Measurements from ENCODE around the gene SNTG2.
"Not testable (repeated sequence)": the region's sequence is repeated elsewhere in the genome, so short reads cannot be mapped to it uniquely, and the experiment has no call there.

The SNTG2 gene

DNA sequence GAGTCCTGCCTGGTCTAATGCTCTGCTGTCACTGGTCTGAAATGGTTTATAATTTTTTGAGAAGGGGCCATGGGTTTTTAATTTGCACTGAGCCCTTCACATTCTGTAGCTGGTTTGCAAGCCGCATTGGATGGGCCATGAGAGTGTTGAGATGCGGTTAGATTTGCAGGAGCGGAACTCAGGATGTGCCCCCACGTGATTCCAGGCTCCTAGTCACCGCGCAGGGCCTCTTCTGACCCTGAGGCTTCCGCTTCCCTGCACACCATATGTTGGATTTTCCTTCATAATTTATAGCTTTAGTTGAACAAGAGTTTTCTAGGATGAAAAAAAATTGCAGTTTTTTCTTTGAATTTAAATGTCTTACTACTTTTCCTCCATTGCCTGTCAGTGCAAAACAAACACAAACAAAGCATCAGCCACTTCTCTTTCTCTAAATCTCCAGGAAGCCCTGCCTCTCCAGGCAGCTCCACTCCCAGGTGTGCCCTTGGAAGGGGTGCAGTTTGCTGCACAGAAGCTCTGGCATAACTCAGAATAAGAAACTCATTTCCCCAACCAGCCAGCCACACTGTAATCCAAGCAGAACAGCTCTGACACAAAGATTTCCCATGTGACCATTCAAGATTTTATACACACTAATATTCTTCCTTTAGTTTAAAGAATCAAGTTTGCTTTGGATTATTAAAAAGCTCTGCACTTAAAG is 444.2 kb downstream of the SNTG2 start:
- DNase-seq, result no peak

- no peak for DNase-seq
Observed at GRCh38 chr2:1397350-1397749, 446.7 kb downstream of the SNTG2 start.

- DNase-seq, result no peak
Observed at GRCh38 chr2:1398191-1398590, 447.5 kb downstream of the SNTG2 start.

GRCh38 chr2:1400943-1401735 is 450.5 kb downstream of the SNTG2 start:
- DNase-seq, result no peak

GRCh38 chr2:1402064-1402463 is 451.4 kb downstream of the SNTG2 start:
- DNase-seq, result no peak

DNA sequence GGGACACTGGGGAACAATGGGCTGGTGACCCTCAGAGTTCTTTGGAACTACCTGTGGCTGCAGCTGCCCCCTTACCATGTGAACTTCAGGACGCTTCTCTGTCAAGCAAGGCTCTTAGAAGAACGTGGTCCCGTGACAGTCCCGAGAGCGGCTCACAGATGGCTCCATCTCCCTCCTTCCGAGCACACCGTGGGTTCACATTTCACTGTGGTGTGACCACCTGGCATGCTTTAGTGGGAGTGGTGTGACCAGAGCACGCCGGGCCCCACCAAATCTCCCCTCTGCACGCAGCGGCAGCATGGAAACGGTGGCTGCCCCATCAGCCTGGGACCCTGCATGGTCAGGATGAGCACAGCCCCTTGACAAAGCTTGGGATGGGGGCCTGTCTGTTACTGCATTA is 452.9 kb downstream of the SNTG2 start:
- DNase-seq, result no peak

DNA sequence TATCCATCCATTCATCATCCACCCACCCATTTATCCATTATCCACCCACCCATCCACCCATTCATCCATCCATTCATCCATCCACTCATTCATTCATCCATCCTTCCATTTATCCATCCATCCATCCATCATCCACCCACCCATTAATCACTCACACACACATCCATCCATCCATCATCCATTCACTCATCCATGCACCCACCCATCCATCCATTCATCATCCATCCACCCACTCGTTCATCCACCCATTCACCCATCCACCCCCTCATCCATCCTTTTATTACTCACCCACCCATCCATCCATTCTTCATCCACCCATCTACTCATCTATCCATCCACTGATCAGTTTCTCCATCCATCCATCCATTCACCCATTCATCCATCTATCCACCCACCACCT is 454.5 kb downstream of the SNTG2 start:
- DNase-seq, result no peak

DNA sequence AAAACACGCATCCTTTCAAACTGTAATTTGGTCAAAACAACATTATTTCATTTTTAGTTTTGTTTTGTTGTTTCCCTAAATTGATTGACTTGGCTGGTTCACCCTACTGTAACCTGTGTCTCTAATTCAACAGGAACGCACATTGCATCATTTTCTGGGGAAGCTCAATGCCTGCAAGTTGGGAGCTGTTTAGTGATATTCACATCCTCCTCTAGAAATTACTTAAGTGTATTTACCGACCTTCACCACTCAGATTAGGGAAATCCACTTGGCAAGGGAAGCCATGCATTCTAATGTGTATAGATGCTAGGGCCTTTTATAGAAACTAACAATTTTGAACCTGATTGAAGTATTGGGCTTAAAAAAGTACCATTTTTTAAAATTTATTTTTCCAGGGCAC is 455.3 kb downstream of the SNTG2 start:
- DNase-seq, result no peak

GRCh38 chr2:1406434-1406833 is 455.8 kb downstream of the SNTG2 start:
- DNase-seq, result no peak

DNA sequence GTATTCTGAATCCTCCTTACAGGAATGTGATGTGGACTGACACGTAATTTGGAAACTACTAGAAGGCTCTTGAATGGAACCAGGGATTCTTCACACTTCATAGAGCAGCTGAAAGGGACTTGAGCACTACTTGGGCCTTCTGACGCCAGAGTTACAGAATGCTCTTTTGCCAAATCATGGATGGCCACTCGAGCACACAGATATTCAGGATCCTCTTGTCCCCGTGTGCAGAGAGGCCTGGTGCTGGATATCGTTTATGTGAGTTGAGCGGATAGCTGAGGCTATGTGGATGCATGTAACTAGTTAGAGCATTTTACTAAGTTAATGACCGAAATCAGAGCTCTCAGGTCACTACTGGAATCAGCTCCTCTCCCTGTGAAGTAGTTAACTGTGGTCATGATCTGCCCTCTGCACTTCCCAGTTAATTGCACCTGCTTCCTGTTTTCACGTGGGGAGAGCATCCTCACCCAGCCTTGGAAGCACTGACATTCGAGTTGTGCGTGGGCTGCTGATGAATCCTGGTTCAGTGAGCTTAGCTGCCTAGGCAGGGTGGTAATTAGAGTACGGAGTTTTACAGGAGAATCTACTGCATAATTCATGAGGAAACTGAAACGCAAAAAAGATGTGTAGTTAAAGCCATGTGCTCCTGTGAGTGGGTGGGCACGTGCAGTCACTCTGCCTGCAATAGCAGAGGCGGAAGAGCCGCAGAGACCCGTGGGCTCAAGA is 457.5 kb downstream of the SNTG2 start:
- no peak for DNase-seq

DNA sequence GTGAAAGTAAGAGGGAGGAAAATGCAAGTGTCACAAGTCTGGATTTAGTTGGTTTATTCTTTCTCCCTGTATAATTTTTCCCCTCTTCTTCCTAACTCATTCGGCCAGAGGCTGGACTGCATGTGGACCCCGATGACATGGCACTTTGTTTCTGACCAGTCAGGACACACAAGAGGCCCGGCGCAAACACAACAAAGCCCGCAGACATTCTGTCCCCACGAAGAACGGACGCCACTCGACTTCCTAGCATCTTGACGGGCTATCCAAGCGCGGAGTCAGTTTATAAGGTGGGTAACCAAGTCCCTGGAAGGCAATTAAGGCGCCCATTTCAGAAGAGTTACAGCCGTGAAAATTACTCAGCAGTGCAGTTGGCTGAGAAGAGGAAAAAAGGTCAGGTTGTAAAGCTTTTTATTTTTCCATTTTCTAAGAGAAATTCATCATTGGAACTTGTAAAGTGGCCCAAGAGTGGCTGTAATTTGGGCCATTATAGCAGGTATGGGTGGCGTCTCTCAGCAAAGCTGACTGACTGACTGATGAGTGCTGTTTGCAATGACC is 462.6 kb downstream of the SNTG2 start, which contains the start of gene TPO:
Gene TPO, plus strand, starts transcription at position 308 of the 555 bp plus-strand sequence. CDS start 946 bp downstream, outside the sequence.
- no peak for DNase-seq

DNA sequence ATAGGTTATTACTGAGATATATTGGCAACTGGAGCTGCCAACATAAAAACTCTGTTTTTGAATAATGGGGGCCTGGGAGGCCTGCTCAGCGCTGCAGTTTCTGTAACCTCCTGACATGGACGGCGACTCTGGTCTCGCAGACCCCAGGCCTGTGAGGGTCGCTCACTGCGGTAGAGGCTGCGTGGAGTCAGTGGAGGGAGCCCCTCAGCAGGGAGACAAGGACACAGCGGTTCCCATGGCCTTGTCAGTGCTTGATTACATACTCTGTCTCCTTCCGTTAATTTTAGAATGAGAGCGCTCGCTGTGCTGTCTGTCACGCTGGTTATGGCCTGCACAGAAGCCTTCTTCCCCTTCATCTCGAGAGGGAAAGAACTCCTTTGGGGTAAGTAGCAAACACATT is 463.5 kb downstream of the SNTG2 start:
- no peak for DNase-seq

- DNase-seq, result not testable (repeated sequence)
Observed at GRCh38 chr2:1414901-1415300, 464.3 kb downstream of the SNTG2 start.

GRCh38 chr2:1415501-1415900 is 464.9 kb downstream of the SNTG2 start:
- no peak for DNase-seq
